Neural progenitor cell (in vitro differentiated cells): ENCODE measurements around the gene AQR. TPM values are rescaled to one million over a fixed set of nuclear protein-coding genes. Genes with fewer than 3 reads are reported as not detected.
"Not testable (repeated sequence)": the region's sequence is repeated elsewhere in the genome, so short reads cannot be mapped to it uniquely, and the experiment has no call there.

Experiments
- DNase-seq: peaks from one replicate; pipeline ENCODE4 v3.0.0-alpha.2; 2016; ENCODE audit warnings: low spot score
- H2AFZ ChIP-seq: fragments of 200-600 bp; sonication (generic); replicated peaks from 2 replicates; pipeline ENCODE4 v1.6.1; 2016; ENCODE audit warnings: antibody characterized with exemption
- H3F3A ChIP-seq: fragments of 200-600 bp; sonication (generic); 2 replicates; pipeline ENCODE4 v1.6.1; 2016; ENCODE audit warnings: antibody characterized with exemption, low read depth
- H3K27ac ChIP-seq: fragments of 200-600 bp; sonication (generic); 2 replicates; pipeline ENCODE4 v1.5.1; 2016; ENCODE audit warnings: mild to moderate bottlenecking
- H3K27me3 ChIP-seq: fragments of 200-600 bp; sonication (generic); 2 replicates; pipeline ENCODE4 v1.6.1; 2016; ENCODE audit warnings: mild to moderate bottlenecking, moderate library complexity
- H3K36me3 ChIP-seq: fragments of 200-600 bp; sonication (generic); 2 replicates; pipeline ENCODE4 v1.5.1; 2016
- H3K4me1 ChIP-seq: fragments of 200-600 bp; sonication (generic); 2 replicates; pipeline ENCODE4 v1.6.1; 2016; ENCODE audit warnings: mixed run types
- H3K4me2 ChIP-seq: fragments of 200-600 bp; sonication (generic); 2 replicates; pipeline ENCODE4 v1.6.1; 2016
- H3K4me3 ChIP-seq: fragments of 200-600 bp; sonication (generic); 2 replicates; pipeline ENCODE4 v1.5.1; 2016
- H3K79me2 ChIP-seq: fragments of 200-600 bp; sonication (generic); 2 replicates; pipeline ENCODE4 v1.6.1; 2016; ENCODE audit warnings: low read depth
- H3K9ac ChIP-seq: fragments of 200-600 bp; sonication (generic); 2 replicates; pipeline ENCODE4 v1.6.1; 2016
- H3K9me3 ChIP-seq: fragments of 200-600 bp; sonication (generic); 2 replicates; pipeline ENCODE4 v1.5.1; 2016; ENCODE audit warnings: low read depth
- H4K20me1 ChIP-seq: fragments of 200-600 bp; sonication (generic); 2 replicates; pipeline ENCODE4 v1.6.1; 2016; ENCODE audit warnings: low read depth
- H3K27ac Mint-ChIP-seq: 3 replicates; pipeline ENCODE4 v1.8.0; 2021; ENCODE audit warnings: mixed read lengths
- H3K27me3 Mint-ChIP-seq: 2 replicates; pipeline ENCODE4 v1.8.0; 2022; ENCODE audit warnings: low read depth, mild to moderate bottlenecking, inconsistent platforms, moderate library complexity, mixed read lengths; ENCODE audit not compliant: insufficient read depth
- H3K36me3 Mint-ChIP-seq: 3 replicates; pipeline ENCODE4 v1.8.0; 2021; ENCODE audit warnings: mixed read lengths
- H3K4me1 Mint-ChIP-seq: 3 replicates; pipeline ENCODE4 v1.8.0; 2021; ENCODE audit warnings: mixed read lengths
- H3K4me3 Mint-ChIP-seq: 3 replicates; pipeline ENCODE4 v1.8.0; 2021; ENCODE audit warnings: mild to moderate bottlenecking, moderate library complexity, mixed read lengths
- H3K9me3 Mint-ChIP-seq: 3 replicates; pipeline ENCODE4 v1.8.0; 2020; ENCODE audit warnings: mixed read lengths
- EZH2 ChIP-seq: fragments of 200-600 bp; sonication (generic); IDR thresholded peaks from 2 replicates; pipeline ENCODE4 v1.6.1; 2017; ENCODE audit warnings: antibody characterized with exemption, mild to moderate bottlenecking, moderate library complexity
- EZH2phosphoT487 ChIP-seq: fragments of 200-600 bp; sonication (generic); IDR thresholded peaks from 2 replicates; pipeline ENCODE4 v1.6.1; 2017; ENCODE audit warnings: antibody characterized with exemption
- total RNA-seq: library from RNA; depleted of rRNA; stranded (reverse); fragments of >200 nt; gene quantifications from 2 replicates; pipeline ENCODE4 v1.2.3, GENCODE V29; 2015; ENCODE audit warnings: low replicate concordance
- TF ChIP-seq, protein P1 (sequence below): fragments of 200-600 bp; sonication (generic); IDR thresholded peaks from 2 replicates; pipeline ENCODE4 v1.5.1; 2017; ENCODE audit warnings: antibody characterized with exemption, mild to moderate bottlenecking

The AQR gene
- total RNA-seq, 1 donor from 2014 or later: 54.3 TPM

DNA sequence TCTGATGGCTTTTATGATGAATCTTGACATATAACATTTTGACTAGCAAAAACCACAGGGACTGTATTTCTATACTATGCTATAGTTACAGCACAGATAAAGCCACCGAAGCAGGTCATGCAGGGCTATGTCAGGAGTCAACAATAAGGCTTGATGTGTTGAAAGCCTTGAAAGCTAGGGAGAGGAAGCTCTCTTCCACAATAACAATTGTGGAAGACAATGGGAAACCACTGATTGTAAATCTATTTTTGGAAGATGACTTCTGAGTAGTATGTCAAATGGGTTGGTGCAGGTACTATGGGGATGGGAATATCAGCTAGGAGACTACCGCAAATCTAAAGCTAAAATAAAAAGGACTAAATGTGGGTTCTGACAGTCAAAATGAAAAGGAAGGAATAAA is 4.0 kb upstream of the AQR start:
- no peak for DNase-seq
- Histone ChIP-seq H3K79me2 (peaks cover 11% of the 10 kb centered on the region), H3K9me3 (no peaks in the 10 kb centered on the region), H4K20me1 (no peaks in the 10 kb centered on the region), H3K4me2 (no peak overlapping the region), H3K27me3 (no peaks in the 10 kb centered on the region), H3K4me3 (no peak overlapping the region), H3F3A (peaks cover 3% of the 10 kb centered on the region), H3K4me1 (peaks cover 1% of the 10 kb centered on the region), H2AFZ (no peak overlapping the region), H3K36me3 (no peaks in the 10 kb centered on the region), H3K9ac (no peak overlapping the region), H3K27ac (no peak overlapping the region)
- peaks cover 6% of the 10 kb centered on the region for H3K36me3 Mint-ChIP-seq
- no peaks in the 10 kb centered on the region for H3K27me3 Mint-ChIP-seq
- H3K4me1 Mint-ChIP-seq: peaks cover 13% of the 10 kb centered on the region
- H3K27ac Mint-ChIP-seq: no peak overlapping the region
- TF ChIP-seq EZH2: no peak
- TF ChIP-seq, protein P1, sequence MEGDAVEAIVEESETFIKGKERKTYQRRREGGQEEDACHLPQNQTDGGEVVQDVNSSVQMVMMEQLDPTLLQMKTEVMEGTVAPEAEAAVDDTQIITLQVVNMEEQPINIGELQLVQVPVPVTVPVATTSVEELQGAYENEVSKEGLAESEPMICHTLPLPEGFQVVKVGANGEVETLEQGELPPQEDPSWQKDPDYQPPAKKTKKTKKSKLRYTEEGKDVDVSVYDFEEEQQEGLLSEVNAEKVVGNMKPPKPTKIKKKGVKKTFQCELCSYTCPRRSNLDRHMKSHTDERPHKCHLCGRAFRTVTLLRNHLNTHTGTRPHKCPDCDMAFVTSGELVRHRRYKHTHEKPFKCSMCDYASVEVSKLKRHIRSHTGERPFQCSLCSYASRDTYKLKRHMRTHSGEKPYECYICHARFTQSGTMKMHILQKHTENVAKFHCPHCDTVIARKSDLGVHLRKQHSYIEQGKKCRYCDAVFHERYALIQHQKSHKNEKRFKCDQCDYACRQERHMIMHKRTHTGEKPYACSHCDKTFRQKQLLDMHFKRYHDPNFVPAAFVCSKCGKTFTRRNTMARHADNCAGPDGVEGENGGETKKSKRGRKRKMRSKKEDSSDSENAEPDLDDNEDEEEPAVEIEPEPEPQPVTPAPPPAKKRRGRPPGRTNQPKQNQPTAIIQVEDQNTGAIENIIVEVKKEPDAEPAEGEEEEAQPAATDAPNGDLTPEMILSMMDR: no peak
- no peak for TF ChIP-seq EZH2phosphoT487
- no peaks in the 10 kb centered on the region for H3K9me3 Mint-ChIP-seq
- no peak overlapping the region for H3K4me3 Mint-ChIP-seq

GRCh38 chr15:34970098-34970643 is 629 bp upstream of the AQR start:
- Histone ChIP-seq H3K79me2 (peaks cover 44% of the 10 kb centered on the region), H2AFZ (peak overlapping the region; percentile 10), H3K4me3 (peak overlapping the region; percentile 87), H3K4me2 (peak overlapping the region; percentile 91)
- DNase-seq, H3K27ac ChIP-seq, H3K9ac ChIP-seq, H3K27me3 ChIP-seq, H3F3A ChIP-seq, H3K4me1 ChIP-seq, H4K20me1 ChIP-seq, H3K36me3 Mint-ChIP-seq, H3K27ac Mint-ChIP-seq, H3K9me3 Mint-ChIP-seq, H3K27me3 Mint-ChIP-seq, H3K36me3 ChIP-seq, H3K9me3 ChIP-seq: not testable (repeated sequence)
- H3K4me3 Mint-ChIP-seq: peak overlapping the region; percentile 100
- peaks cover 17% of the 10 kb centered on the region for H3K4me1 Mint-ChIP-seq

GRCh38 chr15:34964277-34964676 is 5.3 kb downstream of the AQR start:
- no peak overlapping the region for H3K4me2 ChIP-seq
- H3K79me2 ChIP-seq: peaks cover 60% of the 10 kb centered on the region
- H3K4me3 ChIP-seq: no peak overlapping the region
- Mint-ChIP-seq H3K9me3 (no peaks in the 10 kb centered on the region), H3K36me3 (peaks cover 9% of the 10 kb centered on the region), H3K27me3 (no peaks in the 10 kb centered on the region), H3K4me3 (no peak overlapping the region), H3K27ac (no peak overlapping the region), H3K4me1 (peaks cover 12% of the 10 kb centered on the region)
- H3K27ac ChIP-seq: no peak overlapping the region
- no peaks in the 10 kb centered on the region for H3K36me3 ChIP-seq
- no peaks in the 10 kb centered on the region for H3F3A ChIP-seq
- H3K4me1 ChIP-seq: peaks cover 3% of the 10 kb centered on the region
- DNase-seq: no peak
- no peak overlapping the region for H2AFZ ChIP-seq
- TF ChIP-seq EZH2phosphoT487: no peak
- TF ChIP-seq, protein P1: no peak
- no peak for TF ChIP-seq EZH2
- peaks cover 8% of the 10 kb centered on the region for H4K20me1 ChIP-seq
- no peaks in the 10 kb centered on the region for H3K27me3 ChIP-seq
- H3K9ac ChIP-seq: no peak overlapping the region
- H3K9me3 ChIP-seq: no peaks in the 10 kb centered on the region

DNA sequence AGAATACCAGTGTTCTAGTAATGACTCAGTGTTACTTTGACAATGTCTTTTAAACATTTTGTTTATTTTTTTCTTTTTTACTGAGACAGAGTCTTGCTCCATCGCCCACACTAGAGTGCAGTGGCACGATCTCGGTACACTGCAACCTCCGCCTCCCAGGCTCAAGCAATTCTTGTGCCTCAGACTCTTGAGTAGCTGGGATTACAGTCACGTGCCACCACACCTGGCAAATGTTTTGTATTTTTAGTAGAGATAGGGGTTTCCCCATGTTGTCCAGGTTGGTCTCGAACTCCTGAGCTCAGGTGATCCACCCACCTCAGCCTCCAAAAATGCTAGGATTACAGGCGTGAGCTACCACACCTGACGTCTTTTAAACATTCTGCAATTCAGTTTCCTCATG is 15.7 kb downstream of the AQR start:
- Histone ChIP-seq H3K27ac (no peak overlapping the region), H3F3A (no peaks in the 10 kb centered on the region), H2AFZ (no peak overlapping the region), H3K4me3 (no peak overlapping the region), H3K9ac (no peak overlapping the region), H3K79me2 (peaks cover 30% of the 10 kb centered on the region), H3K4me1 (no peaks in the 10 kb centered on the region), H3K4me2 (no peak overlapping the region), H3K36me3 (peaks cover 15% of the 10 kb centered on the region), H3K9me3 (no peaks in the 10 kb centered on the region), H3K27me3 (no peaks in the 10 kb centered on the region), H4K20me1 (no peaks in the 10 kb centered on the region)
- no peak for DNase-seq
- H3K27me3 Mint-ChIP-seq: no peaks in the 10 kb centered on the region
- no peak overlapping the region for H3K4me3 Mint-ChIP-seq
- peaks cover 16% of the 10 kb centered on the region for H3K36me3 Mint-ChIP-seq
- H3K4me1 Mint-ChIP-seq: no peaks in the 10 kb centered on the region
- H3K9me3 Mint-ChIP-seq: peaks cover 4% of the 10 kb centered on the region
- TF ChIP-seq, protein P1: no peak
- TF ChIP-seq EZH2phosphoT487: no peak
- TF ChIP-seq EZH2: no peak
- H3K27ac Mint-ChIP-seq: no peak overlapping the region
